GM12878 (cell line): Measurements from ENCODE around the gene CEND1. TPM values are rescaled to one million over a fixed set of nuclear protein-coding genes. Genes with fewer than 3 reads are reported as not detected.
A peak's percentile ranks its signal among the peaks of the same experiment; 100 is the strongest.

Source experiments
- BMI1 ChIP-seq: fragments of 450-650 bp; IDR thresholded peaks from 2 replicates; pipeline ENCODE4 v1.6.1; 2016; ENCODE audit warnings: mild to moderate bottlenecking, moderate library complexity, borderline replicate concordance
- GATAD2B ChIP-seq: fragments of 450-650 bp; conservative IDR thresholded peaks from 2 replicates; pipeline ENCODE4 v1.6.1; 2017; ENCODE audit warnings: low read depth, mild to moderate bottlenecking, moderate library complexity
- MYB ChIP-seq: fragments of 150-350 bp; IDR thresholded peaks from 2 replicates; pipeline ENCODE4 v1.6.1; 2014; ENCODE audit warnings: mild to moderate bottlenecking, low read depth, low read length, borderline replicate concordance
- RUNX3 ChIP-seq: IDR thresholded peaks from 2 replicates; pipeline ENCODE4 v1.6.1; 2012; ENCODE audit warnings: low read length, inconsistent platforms
- SIN3A ChIP-seq: IDR thresholded peaks from 2 replicates; pipeline ENCODE4 v1.6.1; 2012; ENCODE audit warnings: low read depth, low read length, improper control_type of control experiment
- polyA plus RNA-seq, 11 experiments: library from polyadenylated mRNA; depleted of rRNA in 4 of 11; unstranded in 6 of 11; stranded (reverse) in 5 of 11; fragments of >200 nt; fragmentation: Nextera tagmentation in 4 of 11; fragmentation: Illumina TruSeq in 1 of 11; extraction: Ambion mirVana in 4 of 11; extraction: Trizol in 1 of 11; gene quantifications; 1 replicate in 1 of 11; 2 replicates in 10 of 11; pipeline versions ENCODE4 v1.2.1 to v1.2.3, GENCODE V29; 2011 to 2016; ENCODE audit warnings: inconsistent platforms in 2 of 11, missing spikeins in 2 of 11, low read depth in 1 of 11
- total RNA-seq, 4 experiments: library from RNA; depleted of rRNA in 3 of 4; stranded (reverse); fragments of >200 nt in 3 of 4; fragmentation: Illumina TruSeq in 1 of 4; extraction: Trizol in 1 of 4; gene quantifications; 2 replicates each; pipeline versions ENCODE4 v1.2.1 to v1.2.3, GENCODE V29; 2013 to 2021
- TF ChIP-seq, protein P1 (sequence below): fragments of 450-650 bp; IDR thresholded peaks from 2 replicates; pipeline ENCODE4 v1.6.1; 2017; ENCODE audit warnings: mild to moderate bottlenecking, moderate library complexity
- TF ChIP-seq, protein P2 (sequence below): IDR thresholded peaks from 2 replicates; pipeline ENCODE4 v1.6.1; 2012; ENCODE audit warnings: low read depth, low read length, improper control_type of control experiment

CEND1 gene
- total and polyA plus RNA-seq, 10 of the 15 experiments (the other 5 are each of a cell fraction or from before 2014, with no cell fraction given): 0.31 to 13.6 (median 7.2) TPM; not detected in 1

DNA sequence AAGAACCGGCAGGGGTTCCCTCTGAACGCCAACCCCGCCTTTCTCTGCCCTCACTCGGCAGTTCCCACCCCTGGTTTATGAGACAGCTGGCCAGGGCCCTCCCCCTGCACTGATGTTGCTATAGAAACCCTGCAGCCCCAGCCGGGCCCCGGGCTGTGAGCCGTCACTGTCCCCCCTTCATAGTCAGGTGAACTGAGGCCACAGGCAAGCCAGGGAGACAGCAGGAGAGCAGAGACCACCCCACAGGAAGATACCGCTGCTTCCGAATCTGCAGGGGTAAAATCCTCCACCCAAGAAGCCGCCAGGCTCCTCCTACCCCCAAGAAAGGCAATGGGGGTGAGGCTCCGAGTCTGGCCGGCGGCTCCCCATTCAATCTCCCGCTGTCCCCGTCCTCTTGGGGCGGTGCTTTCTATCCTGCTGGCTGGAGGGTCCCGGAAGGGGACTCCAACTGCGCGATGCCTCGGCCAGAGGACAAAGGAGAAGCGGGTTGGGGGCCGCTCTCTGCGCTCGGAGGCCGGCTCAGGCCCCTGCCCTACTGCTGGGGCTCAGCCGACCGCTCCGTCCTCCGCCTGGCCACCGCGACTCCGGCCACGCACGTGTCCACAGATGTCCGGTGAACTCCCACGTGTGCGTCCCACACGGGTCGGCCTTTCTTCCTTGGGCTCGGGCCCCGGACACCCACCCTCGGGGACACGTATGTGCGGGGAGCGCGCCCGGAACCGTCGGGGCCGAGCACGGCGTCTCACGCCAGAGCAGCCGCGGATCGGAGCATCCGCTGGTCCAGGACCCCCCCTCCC is 7.6 kb upstream of the CEND1 start (continued):
- TF ChIP-seq, protein P1, sequence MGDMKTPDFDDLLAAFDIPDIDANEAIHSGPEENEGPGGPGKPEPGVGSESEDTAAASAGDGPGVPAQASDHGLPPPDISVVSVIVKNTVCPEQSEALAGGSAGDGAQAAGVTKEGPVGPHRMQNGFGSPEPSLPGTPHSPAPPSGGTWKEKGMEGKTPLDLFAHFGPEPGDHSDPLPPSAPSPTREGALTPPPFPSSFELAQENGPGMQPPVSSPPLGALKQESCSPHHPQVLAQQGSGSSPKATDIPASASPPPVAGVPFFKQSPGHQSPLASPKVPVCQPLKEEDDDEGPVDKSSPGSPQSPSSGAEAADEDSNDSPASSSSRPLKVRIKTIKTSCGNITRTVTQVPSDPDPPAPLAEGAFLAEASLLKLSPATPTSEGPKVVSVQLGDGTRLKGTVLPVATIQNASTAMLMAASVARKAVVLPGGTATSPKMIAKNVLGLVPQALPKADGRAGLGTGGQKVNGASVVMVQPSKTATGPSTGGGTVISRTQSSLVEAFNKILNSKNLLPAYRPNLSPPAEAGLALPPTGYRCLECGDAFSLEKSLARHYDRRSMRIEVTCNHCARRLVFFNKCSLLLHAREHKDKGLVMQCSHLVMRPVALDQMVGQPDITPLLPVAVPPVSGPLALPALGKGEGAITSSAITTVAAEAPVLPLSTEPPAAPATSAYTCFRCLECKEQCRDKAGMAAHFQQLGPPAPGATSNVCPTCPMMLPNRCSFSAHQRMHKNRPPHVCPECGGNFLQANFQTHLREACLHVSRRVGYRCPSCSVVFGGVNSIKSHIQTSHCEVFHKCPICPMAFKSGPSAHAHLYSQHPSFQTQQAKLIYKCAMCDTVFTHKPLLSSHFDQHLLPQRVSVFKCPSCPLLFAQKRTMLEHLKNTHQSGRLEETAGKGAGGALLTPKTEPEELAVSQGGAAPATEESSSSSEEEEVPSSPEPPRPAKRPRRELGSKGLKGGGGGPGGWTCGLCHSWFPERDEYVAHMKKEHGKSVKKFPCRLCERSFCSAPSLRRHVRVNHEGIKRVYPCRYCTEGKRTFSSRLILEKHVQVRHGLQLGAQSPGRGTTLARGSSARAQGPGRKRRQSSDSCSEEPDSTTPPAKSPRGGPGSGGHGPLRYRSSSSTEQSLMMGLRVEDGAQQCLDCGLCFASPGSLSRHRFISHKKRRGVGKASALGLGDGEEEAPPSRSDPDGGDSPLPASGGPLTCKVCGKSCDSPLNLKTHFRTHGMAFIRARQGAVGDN: 0 out of 2 replicates have a peak, but pooled peaks have one; percentile 15
- TF ChIP-seq BMI1 (peak; percentile 86), RUNX3 (no peak), GATAD2B (no peak; the same call in 1 of the 2 replicates), SIN3A (peak; percentile 93; the same call in 1 of the 2 replicates), MYB (no peak)
- TF ChIP-seq, protein P2, sequence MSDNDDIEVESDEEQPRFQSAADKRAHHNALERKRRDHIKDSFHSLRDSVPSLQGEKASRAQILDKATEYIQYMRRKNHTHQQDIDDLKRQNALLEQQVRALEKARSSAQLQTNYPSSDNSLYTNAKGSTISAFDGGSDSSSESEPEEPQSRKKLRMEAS: peak; percentile 49
